HepG2 (cell line): ENCODE measurements around the gene BIRC7. TPM values are rescaled to one million over a fixed set of nuclear protein-coding genes. Genes with fewer than 3 reads are reported as not detected.

Source experiments
- CCAR2 ChIP-seq: fragments of 200-400 bp; formaldehyde crosslinking; optimal IDR thresholded peaks from 2 replicates; pipeline ENCODE3; 2018; ENCODE audit warnings: low read depth, mild to moderate bottlenecking, low read length, moderate library complexity
- CERS6 ChIP-seq: sonication (generic); formaldehyde crosslinking; IDR thresholded peaks from 2 replicates; pipeline ENCODE4 v1.5.0; 2020; ENCODE audit warnings: missing genetic modification reagents
- FOXA3 ChIP-seq: IDR thresholded peaks from 2 replicates; pipeline ENCODE4 v1.6.1; 2016; ENCODE audit warnings: missing genetic modification reagents, missing compliant biosample characterization
- FOXJ3 ChIP-seq: sonication (generic); formaldehyde crosslinking; IDR thresholded peaks from 2 replicates; pipeline ENCODE4 v1.4.0; 2020; ENCODE audit warnings: missing genetic modification reagents, mild to moderate bottlenecking, borderline replicate concordance
- GLI4 ChIP-seq: sonication (generic); formaldehyde crosslinking; IDR thresholded peaks from 2 replicates; pipeline ENCODE4 v1.5.1; 2020; ENCODE audit warnings: missing genetic modification reagents, mild to moderate bottlenecking, moderate library complexity, borderline replicate concordance
- HOXA5 ChIP-seq: sonication (generic); formaldehyde crosslinking; IDR thresholded peaks from 2 replicates; pipeline ENCODE4 v1.4.0; 2020; ENCODE audit warnings: missing genetic modification reagents
- MAZ ChIP-seq, 2 experiments: sonication (generic) in 1 of 2; formaldehyde crosslinking in 1 of 2; IDR thresholded peaks; 2 replicates each; pipeline versions ENCODE4 v1.5.0 to v1.6.1; 2012 to 2020; ENCODE audit warnings: low read depth in 2 of 2, mild to moderate bottlenecking in 2 of 2, borderline replicate concordance in 1 of 2, improper control_type of control experiment in 1 of 2, low read length in 1 of 2, missing genetic modification reagents in 1 of 2, moderate library complexity in 1 of 2
- MEIS1 ChIP-seq: sonication (generic); formaldehyde crosslinking; IDR thresholded peaks from 2 replicates; pipeline ENCODE4 v1.9.0; 2021; ENCODE audit warnings: mild to moderate bottlenecking, missing genetic modification reagents, moderate library complexity, borderline replicate concordance
- NBN ChIP-seq: fragments of 450-650 bp; conservative IDR thresholded peaks from 2 replicates; pipeline ENCODE4 v1.6.1; 2017
- SIX1 ChIP-seq: sonication (generic); formaldehyde crosslinking; IDR thresholded peaks from 2 replicates; pipeline ENCODE4 v1.4.0; 2020; ENCODE audit warnings: missing genetic modification reagents, borderline replicate concordance
- SMC3 ChIP-seq: IDR thresholded peaks from 2 replicates; pipeline ENCODE4 v1.6.1; 2011; ENCODE audit warnings: low read length, improper control_type of control experiment
- STAT6 ChIP-seq: sonication (generic); formaldehyde crosslinking; IDR thresholded peaks from 2 replicates; pipeline ENCODE4 v1.4.0; 2020; ENCODE audit warnings: missing genetic modification reagents, mild to moderate bottlenecking, borderline replicate concordance
- TAF1 ChIP-seq: sonication (generic); formaldehyde crosslinking; IDR thresholded peaks from 2 replicates; pipeline ENCODE4 v1.4.0; 2020; ENCODE audit warnings: missing genetic modification reagents
- TERF1 ChIP-seq: sonication (generic); formaldehyde crosslinking; IDR thresholded peaks from 2 replicates; pipeline ENCODE4 v1.8.0; 2022; ENCODE audit warnings: mild to moderate bottlenecking, missing genetic modification reagents, moderate library complexity
- THYN1 ChIP-seq: sonication (generic); formaldehyde crosslinking; IDR thresholded peaks from 2 replicates; pipeline ENCODE4 v1.8.1; 2023; ENCODE audit warnings: low read depth, mild to moderate bottlenecking, moderate library complexity, missing genetic modification reagents, borderline replicate concordance
- ZC3H13 ChIP-seq: sonication (generic); formaldehyde crosslinking; IDR thresholded peaks from 2 replicates; pipeline ENCODE4 v1.8.1; 2023; ENCODE audit warnings: mild to moderate bottlenecking, missing genetic modification reagents, moderate library complexity
- ZEB1 ChIP-seq: IDR thresholded peaks from 2 replicates; pipeline ENCODE4 v1.6.1; 2012; ENCODE audit warnings: mild to moderate bottlenecking, low read depth, inconsistent platforms; ENCODE audit not compliant: insufficient replicate concordance
- ZNF367 ChIP-seq: sonication (generic); formaldehyde crosslinking; IDR thresholded peaks from 2 replicates; pipeline ENCODE4 v1.4.0; 2020; ENCODE audit warnings: missing genetic modification reagents, borderline replicate concordance
- ZNF460 ChIP-seq: sonication (generic); formaldehyde crosslinking; IDR thresholded peaks from 2 replicates; pipeline ENCODE4 v1.5.1; 2020; ENCODE audit warnings: missing genetic modification reagents, mild to moderate bottlenecking, borderline replicate concordance
- ZNF883 ChIP-seq: sonication (generic); formaldehyde crosslinking; IDR thresholded peaks from 2 replicates; pipeline ENCODE4 v1.5.1; 2020; ENCODE audit warnings: mild to moderate bottlenecking, missing genetic modification reagents; ENCODE audit errors: not compliant biosample characterization
- polyA plus RNA-seq, 8 experiments: library from polyadenylated mRNA; depleted of rRNA in 3 of 8; stranded (reverse) in 7 of 8; unstranded in 1 of 8; fragments of >200 nt; fragmentation: Illumina TruSeq in 4 of 8; extraction: Trizol in 4 of 8; gene quantifications; 2 replicates each; pipeline versions ENCODE4 v1.2.1 to v1.2.3, GENCODE V29; 2011 to 2016; ENCODE audit warnings: low read depth in 4 of 8, missing spikeins in 1 of 8, mixed read lengths in 1 of 8; ENCODE audit not compliant: insufficient read depth in 1 of 8
- total RNA-seq, 5 experiments: library from RNA; depleted of rRNA; stranded (reverse); fragments of >200 nt; fragmentation: Illumina TruSeq; extraction: Trizol; gene quantifications; 2 replicates each; pipeline ENCODE4 v1.2.3, GENCODE V29; 2016; ENCODE audit warnings: low read depth in 1 of 5

BIRC7 gene
- total and polyA plus RNA-seq, 2 of the 13 experiments (the other 11 are each of a cell fraction or from before 2014, with no cell fraction given): 0.27 to 5.1 TPM

- no peak; the same call in 1 of the 2 replicates for TF ChIP-seq TERF1 (CRISPR knock-in tag)
- TF ChIP-seq MAZ (IDR thresholded peaks at IDR 0.05; ENCODE audit: borderline replicate concordance, low read depth, low read length): peak; percentile 67; the same call in 1 of the 2 replicates
- TF ChIP-seq MAZ (CRISPR knock-in tag; IDR thresholded peaks at IDR 0.05; ENCODE audit: low read depth): peak; percentile 96
- TF ChIP-seq FOXA3: peak; percentile 73
- TF ChIP-seq GLI4 (CRISPR knock-in tag): no peak; the same call in 1 of the 2 replicates
- peak; percentile 39; the same call in 1 of the 2 replicates for TF ChIP-seq THYN1 (CRISPR knock-in tag)
- peak; percentile 72 for TF ChIP-seq ZEB1
- no peak for TF ChIP-seq ZNF367 (CRISPR knock-in tag)
- TF ChIP-seq ZC3H13 (CRISPR knock-in tag): no peak
- peak; percentile 97 for TF ChIP-seq ZNF883 (CRISPR knock-in tag)
- TF ChIP-seq SIX1 (CRISPR knock-in tag): no peak
- TF ChIP-seq SMC3: no peak
- peak; percentile 96 for TF ChIP-seq HOXA5 (CRISPR knock-in tag)
- TF ChIP-seq CCAR2: no peak
- TF ChIP-seq CERS6 (CRISPR knock-in tag): no peak; the same call in 1 of the 2 replicates
- TF ChIP-seq STAT6 (CRISPR knock-in tag): peak; percentile 17; the same call in 1 of the 2 replicates
- TF ChIP-seq ZNF460 (CRISPR knock-in tag): no peak
- TF ChIP-seq MEIS1 (CRISPR knock-in tag): peak; percentile 98
- no peak for TF ChIP-seq NBN
- TF ChIP-seq FOXJ3 (CRISPR knock-in tag): peak; percentile 75
- peak; percentile 83 for TF ChIP-seq TAF1 (CRISPR knock-in tag)
These were observed 19.5 kb upstream of the BIRC7 start, which contains the start of gene YTHDF1 (continued) for GRCh38 chr20:63216041-63216848.
